ENCODE data around the gene FADS3. TPM values are rescaled to one million over a fixed set of nuclear protein-coding genes. Genes with fewer than 3 reads are reported as not detected.

Gene FADS3
- total RNA-seq, 1 experiment from 2014 or later, result 65.8 TPM

DNA sequence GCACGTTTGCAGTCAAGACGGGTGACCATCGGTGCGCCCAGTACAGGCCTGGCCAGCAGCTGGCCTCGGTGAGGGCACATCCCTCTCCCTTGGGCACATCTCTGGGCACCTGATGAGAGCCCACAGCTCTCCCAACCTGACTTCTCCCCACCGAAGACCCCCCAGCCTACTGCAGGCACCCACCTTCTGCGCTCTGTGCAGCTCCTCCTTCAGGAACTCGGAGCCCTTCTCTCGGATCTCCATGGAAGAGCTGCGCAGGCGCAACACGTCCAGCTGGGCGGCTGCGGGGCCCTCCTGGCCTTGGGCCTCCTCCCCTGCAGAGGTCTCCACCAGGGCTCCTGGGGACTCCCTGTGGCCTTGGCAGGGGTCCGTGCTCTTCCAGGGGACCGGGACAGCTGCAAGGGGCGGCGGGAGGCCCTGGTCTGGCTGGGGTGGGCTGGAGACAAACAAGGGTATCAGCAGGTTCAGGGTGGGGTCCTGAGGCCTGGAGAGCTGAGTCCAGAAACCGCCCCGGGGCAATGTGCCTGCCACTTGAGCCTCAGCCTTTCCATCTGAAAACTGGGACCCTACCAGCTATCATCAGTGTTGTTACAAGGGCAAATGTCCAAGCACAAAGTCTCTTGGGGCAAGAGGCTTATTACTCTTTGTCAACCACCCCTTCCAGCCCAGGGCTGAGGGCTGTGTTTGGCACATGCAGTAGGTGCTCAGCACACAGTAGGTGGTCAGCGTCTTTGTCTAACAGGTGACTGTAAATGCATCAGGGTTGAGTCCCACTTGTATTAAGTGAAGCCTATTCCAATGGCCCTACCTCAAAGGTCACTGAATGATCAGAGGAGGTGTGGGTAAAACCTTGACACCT is 16.8 kb upstream of the FADS3 start (continued):
- TF ChIP-seq EGR1 (IDR thresholded peaks at IDR 0.05; ENCODE audit: low read depth), result no peak
- TF ChIP-seq, protein P1, sequence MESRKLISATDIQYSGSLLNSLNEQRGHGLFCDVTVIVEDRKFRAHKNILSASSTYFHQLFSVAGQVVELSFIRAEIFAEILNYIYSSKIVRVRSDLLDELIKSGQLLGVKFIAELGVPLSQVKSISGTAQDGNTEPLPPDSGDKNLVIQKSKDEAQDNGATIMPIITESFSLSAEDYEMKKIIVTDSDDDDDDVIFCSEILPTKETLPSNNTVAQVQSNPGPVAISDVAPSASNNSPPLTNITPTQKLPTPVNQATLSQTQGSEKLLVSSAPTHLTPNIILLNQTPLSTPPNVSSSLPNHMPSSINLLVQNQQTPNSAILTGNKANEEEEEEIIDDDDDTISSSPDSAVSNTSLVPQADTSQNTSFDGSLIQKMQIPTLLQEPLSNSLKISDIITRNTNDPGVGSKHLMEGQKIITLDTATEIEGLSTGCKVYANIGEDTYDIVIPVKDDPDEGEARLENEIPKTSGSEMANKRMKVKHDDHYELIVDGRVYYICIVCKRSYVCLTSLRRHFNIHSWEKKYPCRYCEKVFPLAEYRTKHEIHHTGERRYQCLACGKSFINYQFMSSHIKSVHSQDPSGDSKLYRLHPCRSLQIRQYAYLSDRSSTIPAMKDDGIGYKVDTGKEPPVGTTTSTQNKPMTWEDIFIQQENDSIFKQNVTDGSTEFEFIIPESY (IDR thresholded peaks at IDR 0.05; ENCODE audit: extremely low read depth, insufficient replicate concordance, low read length), result no peak
- TF ChIP-seq TCF7L2 (IDR thresholded peaks at IDR 0.05; ENCODE audit: borderline replicate concordance, extremely low read depth, insufficient read depth, insufficient read length), result no peak

DNA sequence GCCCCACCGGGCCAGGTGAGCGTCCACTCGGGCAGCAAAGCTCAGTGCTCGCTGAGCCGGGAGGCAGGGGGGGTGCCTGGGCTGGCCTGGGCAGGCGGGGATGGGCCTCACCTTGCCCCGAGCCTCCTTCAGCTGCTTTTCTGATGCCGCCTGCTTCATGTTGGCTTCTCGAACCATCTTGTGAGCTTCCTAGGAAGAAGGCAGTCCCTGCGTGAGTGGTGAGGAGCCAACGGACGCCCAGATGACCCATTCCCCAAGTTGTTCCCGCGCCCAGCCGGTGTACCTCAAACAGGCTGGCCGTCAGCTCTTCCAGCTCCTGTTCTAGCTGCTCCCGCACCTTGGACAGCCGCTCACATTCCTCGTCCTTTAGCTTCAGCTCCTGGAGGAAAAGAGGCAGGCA is 15.9 kb upstream of the FADS3 start:
- ChIA-PET CTCF (interaction anchor here (3.2 kb wide), 1 partner anchor 9 kb away, joined by 21 read pairs; no protein-coding TSS in a partner anchor), POLR2A (no interaction called here)
- ATAC-seq, result no peak
- TF ChIP-seq, protein P2, sequence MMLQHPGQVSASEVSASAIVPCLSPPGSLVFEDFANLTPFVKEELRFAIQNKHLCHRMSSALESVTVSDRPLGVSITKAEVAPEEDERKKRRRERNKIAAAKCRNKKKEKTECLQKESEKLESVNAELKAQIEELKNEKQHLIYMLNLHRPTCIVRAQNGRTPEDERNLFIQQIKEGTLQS (IDR thresholded peaks at IDR 0.05), result no peak
- TF ChIP-seq, protein P3, sequence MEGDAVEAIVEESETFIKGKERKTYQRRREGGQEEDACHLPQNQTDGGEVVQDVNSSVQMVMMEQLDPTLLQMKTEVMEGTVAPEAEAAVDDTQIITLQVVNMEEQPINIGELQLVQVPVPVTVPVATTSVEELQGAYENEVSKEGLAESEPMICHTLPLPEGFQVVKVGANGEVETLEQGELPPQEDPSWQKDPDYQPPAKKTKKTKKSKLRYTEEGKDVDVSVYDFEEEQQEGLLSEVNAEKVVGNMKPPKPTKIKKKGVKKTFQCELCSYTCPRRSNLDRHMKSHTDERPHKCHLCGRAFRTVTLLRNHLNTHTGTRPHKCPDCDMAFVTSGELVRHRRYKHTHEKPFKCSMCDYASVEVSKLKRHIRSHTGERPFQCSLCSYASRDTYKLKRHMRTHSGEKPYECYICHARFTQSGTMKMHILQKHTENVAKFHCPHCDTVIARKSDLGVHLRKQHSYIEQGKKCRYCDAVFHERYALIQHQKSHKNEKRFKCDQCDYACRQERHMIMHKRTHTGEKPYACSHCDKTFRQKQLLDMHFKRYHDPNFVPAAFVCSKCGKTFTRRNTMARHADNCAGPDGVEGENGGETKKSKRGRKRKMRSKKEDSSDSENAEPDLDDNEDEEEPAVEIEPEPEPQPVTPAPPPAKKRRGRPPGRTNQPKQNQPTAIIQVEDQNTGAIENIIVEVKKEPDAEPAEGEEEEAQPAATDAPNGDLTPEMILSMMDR (IDR thresholded peaks at IDR 0.05 in 2 of 3, conservative IDR thresholded peaks at IDR 0.05 in 1 of 3; ENCODE audit: borderline replicate concordance in 1 of 3, insufficient read depth in 1 of 3, low read depth in 2 of 3, low read length in 2 of 3), result no peak
- no peak for TF ChIP-seq EZH2 (IDR thresholded peaks at IDR 0.05)
- TF ChIP-seq EZH2phosphoT487 (IDR thresholded peaks at IDR 0.05; ENCODE audit: borderline replicate concordance), result no peak
- TF ChIP-seq, protein P4, sequence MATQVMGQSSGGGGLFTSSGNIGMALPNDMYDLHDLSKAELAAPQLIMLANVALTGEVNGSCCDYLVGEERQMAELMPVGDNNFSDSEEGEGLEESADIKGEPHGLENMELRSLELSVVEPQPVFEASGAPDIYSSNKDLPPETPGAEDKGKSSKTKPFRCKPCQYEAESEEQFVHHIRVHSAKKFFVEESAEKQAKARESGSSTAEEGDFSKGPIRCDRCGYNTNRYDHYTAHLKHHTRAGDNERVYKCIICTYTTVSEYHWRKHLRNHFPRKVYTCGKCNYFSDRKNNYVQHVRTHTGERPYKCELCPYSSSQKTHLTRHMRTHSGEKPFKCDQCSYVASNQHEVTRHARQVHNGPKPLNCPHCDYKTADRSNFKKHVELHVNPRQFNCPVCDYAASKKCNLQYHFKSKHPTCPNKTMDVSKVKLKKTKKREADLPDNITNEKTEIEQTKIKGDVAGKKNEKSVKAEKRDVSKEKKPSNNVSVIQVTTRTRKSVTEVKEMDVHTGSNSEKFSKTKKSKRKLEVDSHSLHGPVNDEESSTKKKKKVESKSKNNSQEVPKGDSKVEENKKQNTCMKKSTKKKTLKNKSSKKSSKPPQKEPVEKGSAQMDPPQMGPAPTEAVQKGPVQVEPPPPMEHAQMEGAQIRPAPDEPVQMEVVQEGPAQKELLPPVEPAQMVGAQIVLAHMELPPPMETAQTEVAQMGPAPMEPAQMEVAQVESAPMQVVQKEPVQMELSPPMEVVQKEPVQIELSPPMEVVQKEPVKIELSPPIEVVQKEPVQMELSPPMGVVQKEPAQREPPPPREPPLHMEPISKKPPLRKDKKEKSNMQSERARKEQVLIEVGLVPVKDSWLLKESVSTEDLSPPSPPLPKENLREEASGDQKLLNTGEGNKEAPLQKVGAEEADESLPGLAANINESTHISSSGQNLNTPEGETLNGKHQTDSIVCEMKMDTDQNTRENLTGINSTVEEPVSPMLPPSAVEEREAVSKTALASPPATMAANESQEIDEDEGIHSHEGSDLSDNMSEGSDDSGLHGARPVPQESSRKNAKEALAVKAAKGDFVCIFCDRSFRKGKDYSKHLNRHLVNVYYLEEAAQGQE (IDR thresholded peaks at IDR 0.05; ENCODE audit: low read depth), result no peak
- TF ChIP-seq SIN3A (IDR thresholded peaks at IDR 0.05; ENCODE audit: low read depth), result no peak
- TF ChIP-seq YY1 (IDR thresholded peaks at IDR 0.05; ENCODE audit: extremely low read depth, insufficient replicate concordance, low read depth, low read length), result no peak
- no peak for TF ChIP-seq TCF7L2 (IDR thresholded peaks at IDR 0.05; ENCODE audit: borderline replicate concordance, extremely low read depth, insufficient read depth, insufficient read length)
- TF ChIP-seq JUND (IDR thresholded peaks at IDR 0.05), result no peak
- TF ChIP-seq ZNF274 (IDR thresholded peaks at IDR 0.05; ENCODE audit: low read depth, low read length), result no peak

More for the DNA sequence above, 15.9 kb upstream of the FADS3 start:
- H3K9ac ChIP-seq (ENCODE audit: low read length), result no peak overlapping the region
- H3K4me3 ChIP-seq (replicated peaks in 1 of 2; ENCODE audit: low read depth in 1 of 2, low read length in 2 of 2), result no peak overlapping the region
- RAD21 ChIA-PET (ENCODE audit: low non-redundant PET in 1 of 2, low total read pairs in 2 of 2, uncharacterized antibody in 2 of 2, unreplicated experiment in 2 of 2), result no interaction called here
- H3K9me3 ChIP-seq (ENCODE audit: control insufficient read depth in 1 of 2, insufficient read depth in 1 of 2, low read depth in 1 of 2, low read length in 2 of 2), result no peaks in the 10 kb centered on the region
- intact Hi-C loops (cut with micrococcal nuclease), result no loop called here
- H2AFZ ChIP-seq (ENCODE audit: low read depth, low read length, poor library complexity, severe bottlenecking), result no peak overlapping the region
- H3K36me3 ChIP-seq (ENCODE audit: control insufficient read depth in 1 of 2, insufficient read depth in 2 of 2, low read length in 2 of 2), result no peaks in the 10 kb centered on the region
- H3K4me2 ChIP-seq (ENCODE audit: low read length), result no peak overlapping the region
- no peaks in the 10 kb centered on the region for H4K20me1 ChIP-seq (ENCODE audit: insufficient read depth)
- no peak overlapping the region for H3K27ac ChIP-seq (ENCODE audit: low read depth, low read length)
- H3K27me3 ChIP-seq (ENCODE audit: insufficient read depth, low read length), result no peaks in the 10 kb centered on the region
- H3K79me2 ChIP-seq (ENCODE audit: insufficient read depth, low read length), result no peaks in the 10 kb centered on the region
- H3K9me2 ChIP-seq (ENCODE audit: insufficient read depth), result no peaks in the 10 kb centered on the region
- no TSS peak for BruUV-seq (replicated peaks)
- no peak for DNase-seq (ENCODE audit: low read depth, low spot score)
- no peaks in the 10 kb centered on the region for H3K4me1 ChIP-seq (ENCODE audit: control insufficient read depth in 1 of 2, insufficient read depth in 2 of 2, low read length in 2 of 2)

Data from HCT116 (cell line).